Liver (tissue), 9 donors: ENCODE results near the gene MAN2A1. TPM values are rescaled to one million over a fixed set of nuclear protein-coding genes. Genes with fewer than 3 reads are reported as not detected.

Experiments
- DNase-seq: peaks from one replicate; pipeline ENCODE4 v3.0.0-alpha.2; 2017; ENCODE audit warnings: low spot score
- H3K27ac ChIP-seq, 2 donors: one replicate each; pipeline ENCODE4 v1.7.0; 2013; ENCODE audit warnings: inconsistent platforms in 2 of 2, low read length in 2 of 2, control low read depth in 1 of 2, low read depth in 1 of 2, mild to moderate bottlenecking in 1 of 2
- H3K27me3 ChIP-seq, 4 donors: one replicate each; pipeline versions ENCODE4 v1.6.1 to v1.7.0; 2013; ENCODE audit warnings: low read length in 3 of 4, inconsistent platforms in 1 of 4, mild to moderate bottlenecking in 1 of 4, moderate library complexity in 1 of 4; ENCODE audit not compliant: control insufficient read depth in 4 of 4, insufficient read depth in 4 of 4
- H3K36me3 ChIP-seq, 4 donors: one replicate each; pipeline versions ENCODE4 v1.6.1 to v1.7.0; 2013; ENCODE audit warnings: low read length in 3 of 4, mild to moderate bottlenecking in 3 of 4, low read depth in 1 of 4, moderate library complexity in 1 of 4; ENCODE audit not compliant: control insufficient read depth in 4 of 4, insufficient read depth in 3 of 4
- H3K4me1 ChIP-seq, 4 donors: one replicate each; pipeline versions ENCODE4 v1.6.1 to v1.7.0; 2013; ENCODE audit warnings: low read length in 3 of 4, mild to moderate bottlenecking in 3 of 4, moderate library complexity in 1 of 4; ENCODE audit not compliant: control insufficient read depth in 4 of 4, insufficient read depth in 4 of 4
- H3K4me3 ChIP-seq, 3 donors: one replicate each; pipeline versions ENCODE4 v1.6.1 to v1.7.0; 2013; ENCODE audit warnings: low read length in 3 of 3, control low read depth in 1 of 3, low read depth in 1 of 3, mild to moderate bottlenecking in 1 of 3
- H3K9ac ChIP-seq, 2 donors: one replicate each; pipeline ENCODE4 v1.7.0; 2013; ENCODE audit warnings: low read length in 2 of 2, mild to moderate bottlenecking in 2 of 2, moderate library complexity in 2 of 2, control low read depth in 1 of 2, low read depth in 1 of 2
- H3K9me3 ChIP-seq, 4 donors: one replicate each; pipeline versions ENCODE4 v1.6.1 to v1.7.0; 2013; ENCODE audit warnings: low read length in 3 of 4; ENCODE audit not compliant: control insufficient read depth in 4 of 4
- EGR1 ChIP-seq, 2 donors: IDR thresholded peaks; 2 replicates each; pipeline ENCODE4 v1.6.1; 2016 to 2018; ENCODE audit warnings: antibody characterized with exemption in 2 of 2, low read depth in 2 of 2
- FOXA1 ChIP-seq: IDR thresholded peaks from 2 replicates; pipeline ENCODE4 v1.6.1; 2016; ENCODE audit warnings: antibody characterized with exemption
- FOXA2 ChIP-seq: IDR thresholded peaks from 2 replicates; pipeline ENCODE4 v1.6.1; 2016; ENCODE audit warnings: antibody characterized with exemption
- GABPA ChIP-seq, 2 donors: IDR thresholded peaks in 1 of 2; conservative IDR thresholded peaks in 1 of 2; 2 replicates each; pipeline ENCODE4 v1.6.1; 2016; ENCODE audit warnings: antibody characterized with exemption in 2 of 2, mild to moderate bottlenecking in 1 of 2, moderate library complexity in 1 of 2
- HNF4G ChIP-seq: IDR thresholded peaks from 2 replicates; pipeline ENCODE4 v1.6.1; 2016; ENCODE audit warnings: antibody characterized with exemption
- JUND ChIP-seq, 2 donors: IDR thresholded peaks; 2 replicates each; pipeline ENCODE4 v1.6.1; 2016; ENCODE audit warnings: antibody characterized with exemption in 2 of 2
- NR2F2 ChIP-seq: IDR thresholded peaks from 2 replicates; pipeline ENCODE4 v1.6.1; 2016; ENCODE audit warnings: antibody characterized with exemption
- RAD21 ChIP-seq, 2 donors: IDR thresholded peaks; 2 replicates each; pipeline ENCODE4 v1.6.1; 2016; ENCODE audit warnings: antibody characterized with exemption in 2 of 2, mild to moderate bottlenecking in 2 of 2
- RXRA ChIP-seq, 2 donors: IDR thresholded peaks; 2 replicates each; pipeline ENCODE4 v1.6.1; 2017 to 2018; ENCODE audit warnings: antibody characterized with exemption in 2 of 2, mild to moderate bottlenecking in 1 of 2
- SP1 ChIP-seq: IDR thresholded peaks from 2 replicates; pipeline ENCODE4 v1.6.1; 2018; ENCODE audit warnings: antibody characterized with exemption, mild to moderate bottlenecking
- TAF1 ChIP-seq: conservative IDR thresholded peaks from 2 replicates; pipeline ENCODE4 v1.6.1; 2016; ENCODE audit warnings: antibody characterized with exemption, mild to moderate bottlenecking
- YY1 ChIP-seq: IDR thresholded peaks from 2 replicates; pipeline ENCODE4 v1.6.1; 2016; ENCODE audit warnings: antibody characterized with exemption, mild to moderate bottlenecking
- WGBS: extraction: QIAGEN DNeasy Blood & Tissue Kit; methylation state at CpG from one replicate; pipeline ENCODE4 v1.1.7; 2013; 5-methylcytosine and 5-hydroxymethylcytosine counted together
- polyA plus RNA-seq, 2 donors: library from polyadenylated mRNA; stranded (reverse) in 1 of 2; unstranded in 1 of 2; fragments of 200-250 nt in 1 of 2; fragments of >200 nt in 1 of 2; fragmentation: Nextera tagmentation in 1 of 2; extraction: Ambion mirVana in 1 of 2; gene quantifications; one replicate each; pipeline versions ENCODE4 v1.2.1 to v1.2.3, GENCODE V29; 2013 to 2015
- total RNA-seq, 2 donors: library from RNA; depleted of rRNA; stranded (reverse); fragments of >200 nt; gene quantifications; one replicate each; pipeline ENCODE4 v1.2.3, GENCODE V29; 2014
- TF ChIP-seq, protein P1 (sequence below): IDR thresholded peaks from 2 replicates; pipeline ENCODE4 v1.6.1; 2016; ENCODE audit warnings: antibody characterized with exemption
- TF ChIP-seq, protein P2 (sequence below): IDR thresholded peaks from 2 replicates; pipeline ENCODE4 v1.6.1; 2016; ENCODE audit warnings: antibody characterized with exemption
- TF ChIP-seq, protein P3 (sequence below): IDR thresholded peaks from 2 replicates; pipeline ENCODE4 v1.6.1; 2016; ENCODE audit warnings: antibody characterized with exemption
- TF ChIP-seq, protein P4 (sequence below): fragments of 150-350 bp; IDR thresholded peaks from 2 replicates; pipeline ENCODE4 v1.5.1; 2017; ENCODE audit warnings: improper control_type of control experiment, low read depth, low read length; ENCODE audit not compliant: missing input control
- donor health status: healthy.
- donor health status: healthy.
- donor health status: healthy.
- donor health status: healthy.
- donor health status: healthy.

The MAN2A1 gene
- total and polyA plus RNA-seq, 4 donors: 21.4 to 82.8 (median 47.3) TPM

DNA sequence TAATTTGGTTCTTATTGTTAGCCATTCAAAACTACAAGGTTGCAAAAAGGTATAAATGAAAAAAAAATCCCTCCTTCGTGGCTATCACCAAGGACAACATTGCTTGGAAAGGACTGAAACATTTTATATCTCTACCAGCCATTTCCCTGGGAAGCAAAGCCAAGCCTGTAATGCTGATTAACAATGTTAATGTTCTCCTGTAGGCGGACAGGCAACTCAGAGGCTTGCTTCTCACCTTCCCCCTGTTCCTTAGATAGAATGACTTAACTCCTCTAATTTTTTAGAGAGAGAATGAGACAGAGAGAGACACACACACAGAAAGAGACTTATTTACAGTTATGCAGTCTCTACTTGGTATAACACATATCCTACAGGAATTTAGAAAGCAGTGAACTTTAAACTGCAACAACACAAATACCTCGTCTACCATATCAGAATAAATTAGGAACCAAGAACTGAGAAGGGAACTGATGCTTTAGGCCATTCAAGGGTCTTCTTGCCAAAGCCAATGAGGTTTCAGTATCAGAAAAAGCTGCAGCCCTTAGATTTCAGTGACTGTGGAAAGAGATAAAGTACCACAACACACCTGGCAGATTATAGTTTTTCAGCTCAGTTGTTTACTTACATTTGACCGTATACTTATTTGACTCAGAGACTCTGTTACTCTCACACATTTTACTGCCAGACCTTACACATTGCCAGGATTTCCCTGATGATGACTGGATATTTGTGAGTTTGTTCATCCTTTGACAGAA lies 20.9 kb upstream of the MAN2A1 start:
- 83% methylated on average over 4 of the region's 4 CpGs for WGBS
- H3K4me1 ChIP-seq: no peaks in the 10 kb centered on the region
- H3K27ac ChIP-seq: no peak overlapping the region
- no peaks in the 10 kb centered on the region for H3K36me3 ChIP-seq
- DNase-seq: no peak
- TF ChIP-seq RXRA (IDR thresholded peaks at IDR 0.05) (no peak), TAF1 (no peak)
- TF ChIP-seq, protein P1, sequence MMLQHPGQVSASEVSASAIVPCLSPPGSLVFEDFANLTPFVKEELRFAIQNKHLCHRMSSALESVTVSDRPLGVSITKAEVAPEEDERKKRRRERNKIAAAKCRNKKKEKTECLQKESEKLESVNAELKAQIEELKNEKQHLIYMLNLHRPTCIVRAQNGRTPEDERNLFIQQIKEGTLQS: no peak
- no peaks in the 10 kb centered on the region for H3K9me3 ChIP-seq
- no peak overlapping the region for H3K4me3 ChIP-seq
- no peaks in the 10 kb centered on the region for H3K27me3 ChIP-seq
- H3K9ac ChIP-seq: no peak overlapping the region

DNA sequence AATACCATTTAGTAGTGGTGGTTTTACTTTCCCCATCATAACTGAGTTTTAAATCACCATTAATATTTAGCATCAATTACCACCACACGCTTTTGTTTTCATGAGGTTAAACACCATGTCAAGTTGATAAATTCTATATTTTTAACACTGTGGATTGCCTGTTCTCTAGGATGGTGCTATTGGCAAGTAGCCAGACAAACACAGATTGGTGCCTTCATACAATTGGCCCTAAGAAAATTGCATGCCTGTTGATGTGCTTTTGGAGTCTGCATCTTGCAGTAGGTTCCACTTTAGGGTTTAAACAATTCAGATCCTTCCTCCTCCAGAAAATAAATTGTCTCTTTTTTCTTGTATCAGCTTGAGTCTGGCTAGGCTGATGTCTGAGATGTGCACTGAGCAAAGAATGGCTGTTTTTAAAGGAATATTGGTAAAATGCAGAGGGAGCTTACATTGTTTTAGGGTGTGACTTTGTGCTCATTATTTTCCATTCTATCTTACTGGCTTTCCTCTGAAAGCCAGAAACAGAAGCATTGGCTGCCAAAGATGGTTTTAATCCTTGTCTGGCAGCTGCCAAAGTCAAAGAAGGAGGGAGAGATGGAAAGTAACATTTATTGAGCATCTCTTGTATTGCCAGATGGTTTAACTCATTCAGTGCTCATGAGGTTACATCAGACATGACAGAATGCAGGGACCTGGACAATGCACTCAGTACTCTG lies 19.6 kb upstream of the MAN2A1 start:
- no peaks in the 10 kb centered on the region for H3K27me3 ChIP-seq
- no peaks in the 10 kb centered on the region for H3K36me3 ChIP-seq
- H3K4me3 ChIP-seq: no peak overlapping the region
- H3K9me3 ChIP-seq: no peaks in the 10 kb centered on the region
- no peak overlapping the region for H3K9ac ChIP-seq
- H3K27ac ChIP-seq: no peak overlapping the region
- WGBS: 91% methylated on average over 1 of the region's 1 CpG
- no peaks in the 10 kb centered on the region for H3K4me1 ChIP-seq
- TF ChIP-seq EGR1 (IDR thresholded peaks at IDR 0.05; ENCODE audit: low read depth in 2 of 2) (no peak), SP1 (no peak), TAF1 (no peak), YY1 (no peak), RAD21 (IDR thresholded peaks at IDR 0.05) (no peak), FOXA1 (no peak), HNF4G (no peak), JUND (IDR thresholded peaks at IDR 0.05) (no peak), GABPA (IDR thresholded peaks at IDR 0.05 in 1 of 2, conservative IDR thresholded peaks at IDR 0.05 in 1 of 2) (no peak), RXRA (IDR thresholded peaks at IDR 0.05) (no peak)
- TF ChIP-seq, protein P2, sequence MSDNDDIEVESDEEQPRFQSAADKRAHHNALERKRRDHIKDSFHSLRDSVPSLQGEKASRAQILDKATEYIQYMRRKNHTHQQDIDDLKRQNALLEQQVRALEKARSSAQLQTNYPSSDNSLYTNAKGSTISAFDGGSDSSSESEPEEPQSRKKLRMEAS: no peak
- TF ChIP-seq, protein P3, sequence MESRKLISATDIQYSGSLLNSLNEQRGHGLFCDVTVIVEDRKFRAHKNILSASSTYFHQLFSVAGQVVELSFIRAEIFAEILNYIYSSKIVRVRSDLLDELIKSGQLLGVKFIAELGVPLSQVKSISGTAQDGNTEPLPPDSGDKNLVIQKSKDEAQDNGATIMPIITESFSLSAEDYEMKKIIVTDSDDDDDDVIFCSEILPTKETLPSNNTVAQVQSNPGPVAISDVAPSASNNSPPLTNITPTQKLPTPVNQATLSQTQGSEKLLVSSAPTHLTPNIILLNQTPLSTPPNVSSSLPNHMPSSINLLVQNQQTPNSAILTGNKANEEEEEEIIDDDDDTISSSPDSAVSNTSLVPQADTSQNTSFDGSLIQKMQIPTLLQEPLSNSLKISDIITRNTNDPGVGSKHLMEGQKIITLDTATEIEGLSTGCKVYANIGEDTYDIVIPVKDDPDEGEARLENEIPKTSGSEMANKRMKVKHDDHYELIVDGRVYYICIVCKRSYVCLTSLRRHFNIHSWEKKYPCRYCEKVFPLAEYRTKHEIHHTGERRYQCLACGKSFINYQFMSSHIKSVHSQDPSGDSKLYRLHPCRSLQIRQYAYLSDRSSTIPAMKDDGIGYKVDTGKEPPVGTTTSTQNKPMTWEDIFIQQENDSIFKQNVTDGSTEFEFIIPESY: no peak
- TF ChIP-seq, protein P1: no peak
- DNase-seq: no peak

DNA sequence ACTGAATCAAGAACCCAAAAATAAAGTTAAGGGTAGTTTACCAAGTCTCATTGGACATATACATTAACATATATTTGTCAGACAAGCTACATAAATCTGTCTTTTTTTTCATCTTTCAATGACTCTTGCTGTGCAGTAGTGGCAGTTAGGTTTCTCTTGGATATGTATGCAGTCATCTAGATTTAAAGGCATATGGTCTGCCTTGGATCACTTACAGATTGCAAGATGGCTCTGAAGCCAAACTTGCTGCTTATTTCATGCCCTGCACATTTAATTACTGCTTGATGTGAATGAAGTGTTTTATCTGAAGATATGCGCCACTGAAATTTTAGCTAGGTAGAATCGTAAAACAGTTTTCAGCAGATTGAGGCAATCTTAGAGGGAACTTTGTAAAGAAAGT lies 18.6 kb upstream of the MAN2A1 start:
- WGBS: 90% methylated on average over 2 of the region's 2 CpGs
- Histone ChIP-seq H3K4me1 (no peaks in the 10 kb centered on the region), H3K4me3 (no peak overlapping the region), H3K9me3 (no peaks in the 10 kb centered on the region), H3K27me3 (no peaks in the 10 kb centered on the region), H3K27ac (no peak overlapping the region), H3K9ac (no peak overlapping the region), H3K36me3 (no peaks in the 10 kb centered on the region)
- DNase-seq: no peak
- no peak for TF ChIP-seq RAD21 (IDR thresholded peaks at IDR 0.05)
- no peak for TF ChIP-seq YY1
- TF ChIP-seq FOXA1: no peak
- TF ChIP-seq, protein P4, sequence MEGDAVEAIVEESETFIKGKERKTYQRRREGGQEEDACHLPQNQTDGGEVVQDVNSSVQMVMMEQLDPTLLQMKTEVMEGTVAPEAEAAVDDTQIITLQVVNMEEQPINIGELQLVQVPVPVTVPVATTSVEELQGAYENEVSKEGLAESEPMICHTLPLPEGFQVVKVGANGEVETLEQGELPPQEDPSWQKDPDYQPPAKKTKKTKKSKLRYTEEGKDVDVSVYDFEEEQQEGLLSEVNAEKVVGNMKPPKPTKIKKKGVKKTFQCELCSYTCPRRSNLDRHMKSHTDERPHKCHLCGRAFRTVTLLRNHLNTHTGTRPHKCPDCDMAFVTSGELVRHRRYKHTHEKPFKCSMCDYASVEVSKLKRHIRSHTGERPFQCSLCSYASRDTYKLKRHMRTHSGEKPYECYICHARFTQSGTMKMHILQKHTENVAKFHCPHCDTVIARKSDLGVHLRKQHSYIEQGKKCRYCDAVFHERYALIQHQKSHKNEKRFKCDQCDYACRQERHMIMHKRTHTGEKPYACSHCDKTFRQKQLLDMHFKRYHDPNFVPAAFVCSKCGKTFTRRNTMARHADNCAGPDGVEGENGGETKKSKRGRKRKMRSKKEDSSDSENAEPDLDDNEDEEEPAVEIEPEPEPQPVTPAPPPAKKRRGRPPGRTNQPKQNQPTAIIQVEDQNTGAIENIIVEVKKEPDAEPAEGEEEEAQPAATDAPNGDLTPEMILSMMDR: no peak
- TF ChIP-seq, protein P3: no peak
- TF ChIP-seq FOXA2: no peak
- no peak for TF ChIP-seq JUND (IDR thresholded peaks at IDR 0.05)
- TF ChIP-seq RXRA (IDR thresholded peaks at IDR 0.05): no peak
- TF ChIP-seq NR2F2: no peak
